SK-N-SH treated with all-trans-retinoic acid at 6 μM for 48 hours (cell line): ENCODE measurements around the gene PCGF6.

Source experiments
- ATAC-seq: fragments of 200-7000 bp; cut with Tn5 transposase; 3 replicates; pipeline ENCODE4 v1.9.1; 2020; ENCODE audit warnings: mild to moderate bottlenecking, moderate library complexity
- ARNTL ChIP-seq: fragments of 450-650 bp; formaldehyde crosslinking; IDR thresholded peaks from 2 replicates; pipeline ENCODE4 v1.5.0; 2020; ENCODE audit warnings: low read depth, mild to moderate bottlenecking, moderate library complexity, borderline replicate concordance
- BACH2 ChIP-seq: fragments of 250-450 bp; sonication (Bioruptor Pico); IDR thresholded peaks from 2 replicates; pipeline ENCODE4 v1.9.0; 2021; ENCODE audit warnings: mild to moderate bottlenecking, borderline replicate concordance
- CSDC2 ChIP-seq: fragments of 250-450 bp; sonication (Bioruptor Pico); IDR thresholded peaks from 2 replicates; pipeline ENCODE4 v1.5.0; 2020; ENCODE audit warnings: mild to moderate bottlenecking, moderate library complexity
- ESRRG ChIP-seq: fragments of 250-450 bp; sonication (Bioruptor Pico); IDR thresholded peaks from 2 replicates; pipeline ENCODE4 v1.6.1; 2021; ENCODE audit warnings: mild to moderate bottlenecking
- GLIS3 ChIP-seq: fragments of 250-450 bp; sonication (Bioruptor Pico); IDR thresholded peaks from 2 replicates; pipeline ENCODE4 v1.5.0; 2020; ENCODE audit warnings: mild to moderate bottlenecking, moderate library complexity
- ISL1 ChIP-seq: fragments of 250-450 bp; sonication (Bioruptor Pico); IDR thresholded peaks from 2 replicates; pipeline ENCODE4 v2.1.2; 2022; ENCODE audit warnings: mild to moderate bottlenecking, moderate library complexity
- OSR1 ChIP-seq: fragments of 250-450 bp; sonication (Bioruptor Pico); IDR thresholded peaks from 2 replicates; pipeline ENCODE4 v1.8.0; 2022; ENCODE audit warnings: moderate library complexity, mild to moderate bottlenecking, inconsistent platforms
- SNAI2 ChIP-seq: fragments of 250-450 bp; sonication (Bioruptor Pico); IDR thresholded peaks from 2 replicates; pipeline ENCODE4 v1.5.0; 2020; ENCODE audit warnings: mild to moderate bottlenecking, moderate library complexity
- TCF4 ChIP-seq: fragments of 250-450 bp; sonication (Bioruptor Pico); IDR thresholded peaks from 2 replicates; pipeline ENCODE4 v1.8.0; 2021; ENCODE audit warnings: mild to moderate bottlenecking, moderate library complexity, borderline replicate concordance
- TOX ChIP-seq: fragments of 250-450 bp; sonication (Bioruptor Pico); IDR thresholded peaks from 2 replicates; pipeline ENCODE4 v1.8.0; 2021; ENCODE audit warnings: mild to moderate bottlenecking, moderate library complexity, borderline replicate concordance
- ZC3H10 ChIP-seq: fragments of 250-450 bp; sonication (Bioruptor Pico); IDR thresholded peaks from 2 replicates; pipeline ENCODE4 v1.5.1; 2021; ENCODE audit warnings: mild to moderate bottlenecking, moderate library complexity
- ZFP3 ChIP-seq: fragments of 250-450 bp; sonication (Bioruptor Pico); IDR thresholded peaks from 2 replicates; pipeline ENCODE4 v1.5.0; 2020; ENCODE audit warnings: mild to moderate bottlenecking, moderate library complexity
- ZNF565 ChIP-seq: fragments of 450-650 bp; formaldehyde crosslinking; conservative IDR thresholded peaks from 2 replicates; pipeline ENCODE4 v1.5.0; 2020; ENCODE audit warnings: low read depth, mild to moderate bottlenecking, moderate library complexity
- ZNF70 ChIP-seq: fragments of 450-650 bp; formaldehyde crosslinking; IDR thresholded peaks from 2 replicates; pipeline ENCODE4 v1.5.0; 2020; ENCODE audit warnings: mild to moderate bottlenecking, moderate library complexity
- ZNF8 ChIP-seq: fragments of 450-650 bp; formaldehyde crosslinking; IDR thresholded peaks from 2 replicates; pipeline ENCODE4 v1.5.0; 2020; ENCODE audit warnings: mild to moderate bottlenecking, moderate library complexity
- TF ChIP-seq, protein P1 (sequence below): fragments of 250-450 bp; sonication (Bioruptor Pico); IDR thresholded peaks from 2 replicates; pipeline ENCODE4 v1.8.0; 2020; ENCODE audit warnings: mild to moderate bottlenecking, moderate library complexity, borderline replicate concordance
- TF ChIP-seq, protein P2 (sequence below): fragments of 250-450 bp; sonication (Bioruptor Pico); IDR thresholded peaks from 2 replicates; pipeline ENCODE4 v1.5.0; 2020; ENCODE audit warnings: mild to moderate bottlenecking, moderate library complexity
- TF ChIP-seq, protein P3 (sequence below): fragments of 250-450 bp; sonication (Bioruptor Pico); IDR thresholded peaks from 2 replicates; pipeline ENCODE4 v1.8.0; 2021; ENCODE audit warnings: low read depth, mild to moderate bottlenecking, moderate library complexity, borderline replicate concordance
- TF ChIP-seq, protein P4 (sequence below): fragments of 250-450 bp; sonication (Bioruptor Pico); IDR thresholded peaks from 2 replicates; pipeline ENCODE4 v1.5.1; 2021; ENCODE audit warnings: mild to moderate bottlenecking, moderate library complexity
- TF ChIP-seq, protein P5 (sequence below): fragments of 250-450 bp; sonication (Bioruptor Pico); IDR thresholded peaks from 2 replicates; pipeline ENCODE4 v1.5.1; 2020; ENCODE audit warnings: low read depth, mild to moderate bottlenecking, moderate library complexity

Gene PCGF6

DNA sequence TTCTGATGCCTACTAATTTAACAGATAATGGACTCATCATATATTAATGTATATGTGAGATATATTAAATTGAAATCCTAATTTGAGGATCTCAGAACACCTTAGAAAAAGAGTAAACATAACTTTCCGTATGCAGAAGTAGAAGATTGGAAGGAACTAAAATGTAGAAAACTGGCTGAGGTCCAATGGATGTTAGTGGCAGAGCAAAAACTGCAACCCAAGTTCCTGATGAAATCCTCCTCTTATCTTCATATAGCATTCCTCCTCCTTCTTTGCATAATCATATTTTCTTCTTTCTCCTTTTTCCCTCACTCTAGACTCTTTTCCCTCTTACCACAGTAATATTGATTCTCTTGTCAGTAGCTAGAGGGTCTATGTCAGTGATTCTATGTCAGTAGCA lies 68.0 kb downstream of the PCGF6 start:
- no peak for ATAC-seq
- TF ChIP-seq ZNF565 (no peak), BACH2 (CRISPR knock-in tag) (no peak), ZNF8 (no peak), TOX (CRISPR knock-in tag) (no peak), GLIS3 (CRISPR knock-in tag) (no peak), ESRRG (CRISPR knock-in tag) (no peak)
- TF ChIP-seq, protein P1, sequence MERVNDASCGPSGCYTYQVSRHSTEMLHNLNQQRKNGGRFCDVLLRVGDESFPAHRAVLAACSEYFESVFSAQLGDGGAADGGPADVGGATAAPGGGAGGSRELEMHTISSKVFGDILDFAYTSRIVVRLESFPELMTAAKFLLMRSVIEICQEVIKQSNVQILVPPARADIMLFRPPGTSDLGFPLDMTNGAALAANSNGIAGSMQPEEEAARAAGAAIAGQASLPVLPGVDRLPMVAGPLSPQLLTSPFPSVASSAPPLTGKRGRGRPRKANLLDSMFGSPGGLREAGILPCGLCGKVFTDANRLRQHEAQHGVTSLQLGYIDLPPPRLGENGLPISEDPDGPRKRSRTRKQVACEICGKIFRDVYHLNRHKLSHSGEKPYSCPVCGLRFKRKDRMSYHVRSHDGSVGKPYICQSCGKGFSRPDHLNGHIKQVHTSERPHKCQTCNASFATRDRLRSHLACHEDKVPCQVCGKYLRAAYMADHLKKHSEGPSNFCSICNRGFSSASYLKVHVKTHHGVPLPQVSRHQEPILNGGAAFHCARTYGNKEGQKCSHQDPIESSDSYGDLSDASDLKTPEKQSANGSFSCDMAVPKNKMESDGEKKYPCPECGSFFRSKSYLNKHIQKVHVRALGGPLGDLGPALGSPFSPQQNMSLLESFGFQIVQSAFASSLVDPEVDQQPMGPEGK (CRISPR knock-in tag): no peak
- TF ChIP-seq, protein P2, sequence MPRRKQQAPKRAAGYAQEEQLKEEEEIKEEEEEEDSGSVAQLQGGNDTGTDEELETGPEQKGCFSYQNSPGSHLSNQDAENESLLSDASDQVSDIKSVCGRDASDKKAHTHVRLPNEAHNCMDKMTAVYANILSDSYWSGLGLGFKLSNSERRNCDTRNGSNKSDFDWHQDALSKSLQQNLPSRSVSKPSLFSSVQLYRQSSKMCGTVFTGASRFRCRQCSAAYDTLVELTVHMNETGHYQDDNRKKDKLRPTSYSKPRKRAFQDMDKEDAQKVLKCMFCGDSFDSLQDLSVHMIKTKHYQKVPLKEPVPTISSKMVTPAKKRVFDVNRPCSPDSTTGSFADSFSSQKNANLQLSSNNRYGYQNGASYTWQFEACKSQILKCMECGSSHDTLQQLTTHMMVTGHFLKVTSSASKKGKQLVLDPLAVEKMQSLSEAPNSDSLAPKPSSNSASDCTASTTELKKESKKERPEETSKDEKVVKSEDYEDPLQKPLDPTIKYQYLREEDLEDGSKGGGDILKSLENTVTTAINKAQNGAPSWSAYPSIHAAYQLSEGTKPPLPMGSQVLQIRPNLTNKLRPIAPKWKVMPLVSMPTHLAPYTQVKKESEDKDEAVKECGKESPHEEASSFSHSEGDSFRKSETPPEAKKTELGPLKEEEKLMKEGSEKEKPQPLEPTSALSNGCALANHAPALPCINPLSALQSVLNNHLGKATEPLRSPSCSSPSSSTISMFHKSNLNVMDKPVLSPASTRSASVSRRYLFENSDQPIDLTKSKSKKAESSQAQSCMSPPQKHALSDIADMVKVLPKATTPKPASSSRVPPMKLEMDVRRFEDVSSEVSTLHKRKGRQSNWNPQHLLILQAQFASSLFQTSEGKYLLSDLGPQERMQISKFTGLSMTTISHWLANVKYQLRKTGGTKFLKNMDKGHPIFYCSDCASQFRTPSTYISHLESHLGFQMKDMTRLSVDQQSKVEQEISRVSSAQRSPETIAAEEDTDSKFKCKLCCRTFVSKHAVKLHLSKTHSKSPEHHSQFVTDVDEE (CRISPR knock-in tag): no peak
- TF ChIP-seq, protein P3, sequence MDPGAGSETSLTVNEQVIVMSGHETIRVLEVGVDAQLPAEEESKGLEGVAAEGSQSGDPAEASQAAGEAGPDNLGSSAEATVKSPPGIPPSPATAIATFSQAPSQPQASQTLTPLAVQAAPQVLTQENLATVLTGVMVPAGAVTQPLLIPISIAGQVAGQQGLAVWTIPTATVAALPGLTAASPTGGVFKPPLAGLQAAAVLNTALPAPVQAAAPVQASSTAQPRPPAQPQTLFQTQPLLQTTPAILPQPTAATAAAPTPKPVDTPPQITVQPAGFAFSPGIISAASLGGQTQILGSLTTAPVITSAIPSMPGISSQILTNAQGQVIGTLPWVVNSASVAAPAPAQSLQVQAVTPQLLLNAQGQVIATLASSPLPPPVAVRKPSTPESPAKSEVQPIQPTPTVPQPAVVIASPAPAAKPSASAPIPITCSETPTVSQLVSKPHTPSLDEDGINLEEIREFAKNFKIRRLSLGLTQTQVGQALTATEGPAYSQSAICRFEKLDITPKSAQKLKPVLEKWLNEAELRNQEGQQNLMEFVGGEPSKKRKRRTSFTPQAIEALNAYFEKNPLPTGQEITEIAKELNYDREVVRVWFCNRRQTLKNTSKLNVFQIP: no peak
- TF ChIP-seq, all 23 proteins: peak for 0

DNA sequence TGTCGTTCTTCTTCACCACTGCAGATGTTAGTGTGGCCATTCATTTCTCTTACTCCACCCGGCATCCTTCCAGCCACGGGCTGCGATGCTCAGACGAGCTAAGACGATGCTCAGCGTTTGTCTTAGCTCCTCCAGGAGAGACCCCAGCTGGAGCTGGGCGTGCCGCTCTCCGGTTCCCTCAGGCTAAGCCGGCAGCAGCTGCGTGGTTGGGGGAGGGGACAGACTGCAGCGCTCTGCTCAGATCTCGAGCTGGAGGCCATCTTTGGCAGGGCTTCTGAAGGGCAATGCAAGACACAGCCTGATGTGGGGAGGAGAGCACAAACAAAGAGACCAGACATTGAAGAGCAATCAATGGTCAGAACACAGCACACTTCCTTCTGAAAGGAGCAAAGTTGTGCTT lies 69.2 kb downstream of the PCGF6 start:
- TF ChIP-seq TOX (CRISPR knock-in tag): no peak
- TF ChIP-seq SNAI2 (CRISPR knock-in tag): no peak
- TF ChIP-seq TCF4 (CRISPR knock-in tag): no peak
- TF ChIP-seq, protein P4, sequence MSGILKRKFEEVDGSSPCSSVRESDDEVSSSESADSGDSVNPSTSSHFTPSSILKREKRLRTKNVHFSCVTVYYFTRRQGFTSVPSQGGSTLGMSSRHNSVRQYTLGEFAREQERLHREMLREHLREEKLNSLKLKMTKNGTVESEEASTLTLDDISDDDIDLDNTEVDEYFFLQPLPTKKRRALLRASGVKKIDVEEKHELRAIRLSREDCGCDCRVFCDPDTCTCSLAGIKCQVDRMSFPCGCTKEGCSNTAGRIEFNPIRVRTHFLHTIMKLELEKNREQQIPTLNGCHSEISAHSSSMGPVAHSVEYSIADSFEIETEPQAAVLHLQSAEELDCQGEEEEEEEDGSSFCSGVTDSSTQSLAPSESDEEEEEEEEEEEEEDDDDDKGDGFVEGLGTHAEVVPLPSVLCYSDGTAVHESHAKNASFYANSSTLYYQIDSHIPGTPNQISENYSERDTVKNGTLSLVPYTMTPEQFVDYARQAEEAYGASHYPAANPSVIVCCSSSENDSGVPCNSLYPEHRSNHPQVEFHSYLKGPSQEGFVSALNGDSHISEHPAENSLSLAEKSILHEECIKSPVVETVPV (CRISPR knock-in tag): no peak
- TF ChIP-seq CSDC2 (CRISPR knock-in tag): no peak
- TF ChIP-seq, protein P1 (CRISPR knock-in tag): no peak
- no peak for TF ChIP-seq ZFP3 (CRISPR knock-in tag)
- TF ChIP-seq BACH2 (CRISPR knock-in tag): no peak
- TF ChIP-seq ZC3H10 (CRISPR knock-in tag): no peak
- TF ChIP-seq ZNF8: no peak
- no peak for TF ChIP-seq ESRRG (CRISPR knock-in tag)
- no peak for TF ChIP-seq ZNF565
- no peak for TF ChIP-seq ARNTL (CRISPR knock-in tag)
- TF ChIP-seq GLIS3 (CRISPR knock-in tag): no peak
- TF ChIP-seq OSR1 (CRISPR knock-in tag): no peak
- no peak for TF ChIP-seq ZNF70 (CRISPR knock-in tag)
- TF ChIP-seq, protein P2 (CRISPR knock-in tag): no peak
- TF ChIP-seq, protein P5, sequence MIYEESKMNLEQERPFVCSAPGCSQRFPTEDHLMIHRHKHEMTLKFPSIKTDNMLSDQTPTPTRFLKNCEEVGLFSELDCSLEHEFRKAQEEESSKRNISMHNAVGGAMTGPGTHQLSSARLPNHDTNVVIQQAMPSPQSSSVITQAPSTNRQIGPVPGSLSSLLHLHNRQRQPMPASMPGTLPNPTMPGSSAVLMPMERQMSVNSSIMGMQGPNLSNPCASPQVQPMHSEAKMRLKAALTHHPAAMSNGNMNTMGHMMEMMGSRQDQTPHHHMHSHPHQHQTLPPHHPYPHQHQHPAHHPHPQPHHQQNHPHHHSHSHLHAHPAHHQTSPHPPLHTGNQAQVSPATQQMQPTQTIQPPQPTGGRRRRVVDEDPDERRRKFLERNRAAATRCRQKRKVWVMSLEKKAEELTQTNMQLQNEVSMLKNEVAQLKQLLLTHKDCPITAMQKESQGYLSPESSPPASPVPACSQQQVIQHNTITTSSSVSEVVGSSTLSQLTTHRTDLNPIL (CRISPR knock-in tag): no peak
- no peak for TF ChIP-seq ISL1
- TF ChIP-seq, all 23 proteins: peak for 0
- no peak for ATAC-seq
